Panc1 (cell line): ENCODE data around the gene ZNF629. TPM values are rescaled to one million over a fixed set of nuclear protein-coding genes. Genes with fewer than 3 reads are reported as not detected.

Source experiments
- ATAC-seq: fragments of 200-7000 bp; cut with Tn5 transposase; 2 replicates; pipeline ENCODE4 v1.9.1; 2020; ENCODE audit warnings: mild to moderate bottlenecking, moderate library complexity
- BruUV-seq: library from RNA; stranded (reverse); fragments of 400-500 nt; replicated peaks from 2 replicates; lab custom pipeline; 2021; lab: Mats Ljungman, UMichigan
- CTCF ChIA-PET: fragments of 300-600 bp; sonication (Branson Sonifier 250); formaldehyde crosslinking; loops from one replicate; lab custom pipeline; 2022; ENCODE audit warnings: antibody characterized with exemption; lab: Charles Lee
- POLR2A ChIA-PET: fragments of 300-600 bp; sonication (Branson Sonifier 250); formaldehyde crosslinking; loops from one replicate; lab custom pipeline; 2022; ENCODE audit warnings: antibody characterized with exemption; lab: Charles Lee
- DNase-seq: peaks from one replicate; pipeline ENCODE4 v3.0.0-alpha.2; 2010; ENCODE audit warnings: low read depth, low spot score
- H3K27ac ChIP-seq: 2 replicates; pipeline ENCODE4 v1.5.1; 2011; ENCODE audit warnings: mild to moderate bottlenecking, low read length, inconsistent platforms
- H3K27me3 ChIP-seq: fragments of 200-500 bp; sonication (Bioruptor generic); 2 replicates; pipeline ENCODE4 v1.6.0; 2014; ENCODE audit warnings: low read length, inconsistent platforms; ENCODE audit not compliant: control insufficient read depth, insufficient read depth
- H3K36me3 ChIP-seq: fragments of 200-500 bp; sonication (Bioruptor generic); 2 replicates; pipeline ENCODE4 v1.5.1; 2014; ENCODE audit warnings: inconsistent platforms, mild to moderate bottlenecking, low read length, moderate library complexity; ENCODE audit not compliant: control insufficient read depth, insufficient read depth
- H3K4me1 ChIP-seq: 2 replicates; pipeline ENCODE4 v1.5.1; 2011; ENCODE audit warnings: inconsistent platforms, mild to moderate bottlenecking, low read length, moderate library complexity; ENCODE audit not compliant: control insufficient read depth, insufficient read depth
- H3K4me3 ChIP-seq, 2 experiments: 2 replicates each; pipeline ENCODE4 v1.5.1; 2011 to 2012; ENCODE audit warnings: low read depth in 2 of 2, low read length in 2 of 2, mild to moderate bottlenecking in 2 of 2, inconsistent platforms in 1 of 2, moderate library complexity in 1 of 2
- H3K9me3 ChIP-seq: fragments of 200-500 bp; sonication (Bioruptor generic); 2 replicates; pipeline ENCODE4 v1.5.1; 2014; ENCODE audit warnings: low read depth, mild to moderate bottlenecking, inconsistent platforms, low read length, moderate library complexity; ENCODE audit not compliant: control insufficient read depth, insufficient read depth
- CTCF ChIP-seq: fragments of 450-650 bp; IDR thresholded peaks from 2 replicates; pipeline ENCODE4 v1.5.1; 2017; ENCODE audit warnings: mild to moderate bottlenecking
- POLR2AphosphoS5 ChIP-seq: IDR thresholded peaks from 2 replicates; pipeline ENCODE4 v1.6.1; 2012; ENCODE audit warnings: mild to moderate bottlenecking, low read depth, low read length, moderate library complexity
- REST ChIP-seq, 2 experiments: IDR thresholded peaks; 2 replicates each; pipeline ENCODE4 v1.6.1; 2011 to 2012; ENCODE audit warnings: low read depth in 2 of 2, control low read depth in 1 of 2, low read length in 1 of 2, mild to moderate bottlenecking in 1 of 2, moderate library complexity in 1 of 2; ENCODE audit not compliant: insufficient read depth in 1 of 2
- SIN3A ChIP-seq: IDR thresholded peaks from 2 replicates; pipeline ENCODE4 v1.6.1; 2012; ENCODE audit warnings: low read depth, mild to moderate bottlenecking, low read length, moderate library complexity, borderline replicate concordance; ENCODE audit not compliant: insufficient read depth
- TCF7L2 ChIP-seq: IDR thresholded peaks from 2 replicates; pipeline ENCODE4 v1.6.1; 2011; ENCODE audit warnings: mild to moderate bottlenecking, low read depth, low read length, inconsistent platforms
- in situ Hi-C: cut with HindIII; loops from 2 replicates; pipeline ENCODE4 v1.10.0; 2016; ENCODE audit warnings: low sequenced_read_pairs, low pct_unique_long_range_greater_than_20kb
- intact Hi-C: fragments of 100-400 bp; cut with micrococcal nuclease; formaldehyde crosslinking; loops from one replicate; pipeline ENCODE4 v1.10.0; 2022; ENCODE audit not compliant: unreplicated experiment
- total RNA-seq: library from RNA; stranded (reverse); gene quantifications from one replicate; pipeline ENCODE4 v1.2.1, GENCODE V29; 2021; ENCODE audit not compliant: unreplicated experiment

The ZNF629 gene
- total RNA-seq, 1 experiment from 2014 or later: 19.2 TPM

GRCh38 chr16:30736995-30737793 is 49.8 kb downstream of the ZNF629 start:
- Histone ChIP-seq H3K27ac (no peak overlapping the region), H3K27me3 (no peaks in the 10 kb centered on the region), H3K9me3 (no peaks in the 10 kb centered on the region), H3K36me3 (peaks cover 12% of the 10 kb centered on the region), H3K4me3 (no peak overlapping the region), H3K4me1 (peaks cover 19% of the 10 kb centered on the region)
- ATAC-seq (no peak), DNase-seq (no peak)
- in situ Hi-C loops (no loop called here), intact Hi-C loops (no loop called here)
- no TSS peak for BruUV-seq
- ChIA-PET POLR2A (no interaction called here), CTCF (no interaction called here)
- TF ChIP-seq TCF7L2: no peak
- no peak for TF ChIP-seq CTCF
- TF ChIP-seq SIN3A: no peak

- CTCF ChIA-PET: no interaction called here
- ATAC-seq: no peak
Observed at GRCh38 chr16:30731411-30731810, 55.6 kb downstream of the ZNF629 start.

More at GRCh38 chr16:30731411-30731810, 55.6 kb downstream of the ZNF629 start:
- Histone ChIP-seq H3K4me1 (no peaks in the 10 kb centered on the region), H3K27ac (no peak overlapping the region), H3K36me3 (peaks cover 21% of the 10 kb centered on the region), H3K4me3 (no peak overlapping the region), H3K27me3 (no peaks in the 10 kb centered on the region), H3K9me3 (no peaks in the 10 kb centered on the region)
- TF ChIP-seq CTCF: no peak
- no peak for TF ChIP-seq POLR2AphosphoS5
- no peak for TF ChIP-seq TCF7L2
- no peak for TF ChIP-seq REST (IDR thresholded peaks at IDR 0.05; ENCODE audit: insufficient read depth in 1 of 2, low read depth in 2 of 2, low read length in 1 of 2)
- TF ChIP-seq SIN3A: no peak
- POLR2A ChIA-PET: no interaction called here
- DNase-seq: no peak
- no TSS peak for BruUV-seq
- in situ Hi-C loops (no loop called here), intact Hi-C loops (no loop called here)
